ENCODE data around the gene SLC38A2.

DNA sequence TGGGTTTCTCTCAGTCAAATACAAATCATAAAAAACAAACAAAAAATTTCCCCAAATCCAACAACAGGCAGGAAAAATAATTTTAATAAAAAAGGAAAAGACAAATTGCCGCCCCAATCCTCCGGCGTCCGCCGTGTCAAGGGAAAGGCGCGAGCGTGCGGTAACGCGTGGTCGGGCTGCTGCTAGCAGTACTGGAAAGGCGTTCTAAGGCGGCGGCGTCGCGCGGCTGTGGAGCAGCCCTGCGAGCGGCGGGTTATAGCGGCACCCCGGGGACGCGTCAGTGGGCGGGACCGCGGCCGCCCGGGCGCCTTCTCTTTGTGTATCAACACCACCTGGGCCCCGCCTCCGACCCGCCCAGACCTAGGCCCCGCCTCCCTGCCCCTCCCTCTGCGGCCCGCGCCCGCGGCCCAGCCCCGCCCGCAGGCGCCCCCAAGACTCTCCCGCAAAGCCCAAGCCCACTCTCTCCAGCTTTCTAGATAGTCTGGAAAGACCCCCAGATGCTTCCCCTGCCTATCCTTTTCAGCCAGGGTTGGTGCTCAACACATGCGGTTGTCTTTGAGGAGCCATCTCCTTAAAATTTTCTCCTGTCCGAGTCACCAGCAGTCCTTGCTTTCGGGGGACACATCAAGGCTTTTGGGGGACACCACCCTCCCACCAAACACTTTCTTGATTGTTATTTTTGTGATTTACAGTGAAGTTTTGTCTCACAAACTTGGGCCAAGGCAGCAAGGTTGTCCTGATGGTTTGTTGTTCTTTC lies at the start of gene SLC38A2:
- TF ChIP-seq, protein P1, sequence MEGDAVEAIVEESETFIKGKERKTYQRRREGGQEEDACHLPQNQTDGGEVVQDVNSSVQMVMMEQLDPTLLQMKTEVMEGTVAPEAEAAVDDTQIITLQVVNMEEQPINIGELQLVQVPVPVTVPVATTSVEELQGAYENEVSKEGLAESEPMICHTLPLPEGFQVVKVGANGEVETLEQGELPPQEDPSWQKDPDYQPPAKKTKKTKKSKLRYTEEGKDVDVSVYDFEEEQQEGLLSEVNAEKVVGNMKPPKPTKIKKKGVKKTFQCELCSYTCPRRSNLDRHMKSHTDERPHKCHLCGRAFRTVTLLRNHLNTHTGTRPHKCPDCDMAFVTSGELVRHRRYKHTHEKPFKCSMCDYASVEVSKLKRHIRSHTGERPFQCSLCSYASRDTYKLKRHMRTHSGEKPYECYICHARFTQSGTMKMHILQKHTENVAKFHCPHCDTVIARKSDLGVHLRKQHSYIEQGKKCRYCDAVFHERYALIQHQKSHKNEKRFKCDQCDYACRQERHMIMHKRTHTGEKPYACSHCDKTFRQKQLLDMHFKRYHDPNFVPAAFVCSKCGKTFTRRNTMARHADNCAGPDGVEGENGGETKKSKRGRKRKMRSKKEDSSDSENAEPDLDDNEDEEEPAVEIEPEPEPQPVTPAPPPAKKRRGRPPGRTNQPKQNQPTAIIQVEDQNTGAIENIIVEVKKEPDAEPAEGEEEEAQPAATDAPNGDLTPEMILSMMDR (IDR thresholded peaks at IDR 0.05; ENCODE audit: borderline replicate concordance, extremely low read depth, low read length, poor library complexity, severe bottlenecking), result no peak
- no peak for TF ChIP-seq EZH2 (IDR thresholded peaks at IDR 0.05; ENCODE audit: borderline replicate concordance, low read depth, low read length, severe bottlenecking)
